Esophagus muscularis mucosa (tissue), 4 donors: ENCODE measurements around the gene NT5C1A. TPM values are rescaled to one million over a fixed set of nuclear protein-coding genes. Genes with fewer than 3 reads are reported as not detected.

Experiments
- DNase-seq: peaks from one replicate; pipeline ENCODE4 v3.0.0-alpha.2; 2017; ENCODE audit errors: extremely low spot score
- H3K27ac ChIP-seq, 4 donors: fragments of 200-600 bp; sonication (generic); replicated peaks in 1 of 4; 1 replicate in 3 of 4; 2 replicates in 1 of 4; pipeline ENCODE4 v1.5.1; 2016 to 2019; ENCODE audit warnings: mild to moderate bottlenecking in 1 of 4
- H3K27me3 ChIP-seq, 4 donors: fragments of 200-600 bp; sonication (generic); one replicate each; pipeline versions ENCODE4 v1.5.1 to v1.6.0; 2016 to 2019
- H3K36me3 ChIP-seq, 4 donors: fragments of 200-600 bp; sonication (generic); one replicate each; pipeline ENCODE4 v1.5.1; 2016 to 2019
- H3K4me1 ChIP-seq, 4 donors: fragments of 200-600 bp; sonication (generic); one replicate each; pipeline ENCODE4 v1.5.1; 2016 to 2019
- H3K4me3 ChIP-seq, 4 donors: fragments of 200-600 bp; sonication (generic); 1 replicate in 2 of 4; 2 replicates in 2 of 4; pipeline ENCODE4 v1.5.1; 2016 to 2019; ENCODE audit warnings: mild to moderate bottlenecking in 4 of 4, moderate library complexity in 1 of 4
- H3K9me3 ChIP-seq, 4 donors: fragments of 200-600 bp; sonication (generic); 1 replicate in 3 of 4; 2 replicates in 1 of 4; pipeline ENCODE4 v1.5.1; 2016 to 2019
- EP300 ChIP-seq: sonication (generic); formaldehyde crosslinking; IDR thresholded peaks from one replicate; pipeline ENCODE4 v1.6.1; 2017; ENCODE audit warnings: antibody characterized with exemption
- POLR2A ChIP-seq: fragments of 450-650 bp; IDR thresholded peaks from one replicate; pipeline ENCODE4 v1.6.1; 2017; ENCODE audit warnings: antibody characterized with exemption, moderate library complexity, mild to moderate bottlenecking, low read depth
- POLR2AphosphoS5 ChIP-seq, 2 donors: sonication (generic); formaldehyde crosslinking; IDR thresholded peaks; one replicate each; pipeline ENCODE4 v1.6.1; 2017; ENCODE audit warnings: antibody characterized with exemption in 2 of 2
- WGBS: methylation state at CpG from one replicate; pipeline ENCODE4 v1.1.5; 2018; 5-methylcytosine and 5-hydroxymethylcytosine counted together
- intact Hi-C: fragments of 100-400 bp; cut with DNase I; formaldehyde crosslinking; loops from one replicate; pipeline ENCODE4 v1.15.1; 2023
- total RNA-seq, 4 donors: library from RNA; depleted of rRNA; stranded (reverse); fragments of >200 nt; gene quantifications; one replicate each; pipeline versions ENCODE4 v1.1.0 to v1.2.1, GENCODE V29; 2016
- TF ChIP-seq, protein P1 (sequence below), 3 experiments: fragments of 200-600 bp in 2 of 3; fragments of 450-650 bp in 1 of 3; sonication (generic) in 2 of 3; IDR thresholded peaks; one replicate each; pipeline ENCODE4 v1.5.1; 2017 to 2019; ENCODE audit warnings: antibody characterized with exemption in 3 of 3, mild to moderate bottlenecking in 2 of 3, moderate library complexity in 1 of 3

NT5C1A gene
- total RNA-seq, 4 donors from 2014 or later: 0.26 TPM; not detected in 3

- intact Hi-C loops: no loop called here
- Histone ChIP-seq H3K27me3 (no peaks in the 10 kb centered on the region), H3K27ac (no peak overlapping the region), H3K36me3 (peaks cover 0 to 5% (median under 1%) of the 10 kb centered on the region in 4 donors), H3K4me3 (no peak overlapping the region), H3K4me1 (peaks cover 16 to 32% (median 29%) of the 10 kb centered on the region in 4 donors), H3K9me3 (no peaks in the 10 kb centered on the region)
- DNase-seq: no peak
- 96% methylated on average over 3 of the region's 3 CpGs for WGBS
- TF ChIP-seq EP300 (no peak), POLR2AphosphoS5 (IDR thresholded peaks at IDR 0.05) (no peak), POLR2A (no peak)
- TF ChIP-seq, protein P1, sequence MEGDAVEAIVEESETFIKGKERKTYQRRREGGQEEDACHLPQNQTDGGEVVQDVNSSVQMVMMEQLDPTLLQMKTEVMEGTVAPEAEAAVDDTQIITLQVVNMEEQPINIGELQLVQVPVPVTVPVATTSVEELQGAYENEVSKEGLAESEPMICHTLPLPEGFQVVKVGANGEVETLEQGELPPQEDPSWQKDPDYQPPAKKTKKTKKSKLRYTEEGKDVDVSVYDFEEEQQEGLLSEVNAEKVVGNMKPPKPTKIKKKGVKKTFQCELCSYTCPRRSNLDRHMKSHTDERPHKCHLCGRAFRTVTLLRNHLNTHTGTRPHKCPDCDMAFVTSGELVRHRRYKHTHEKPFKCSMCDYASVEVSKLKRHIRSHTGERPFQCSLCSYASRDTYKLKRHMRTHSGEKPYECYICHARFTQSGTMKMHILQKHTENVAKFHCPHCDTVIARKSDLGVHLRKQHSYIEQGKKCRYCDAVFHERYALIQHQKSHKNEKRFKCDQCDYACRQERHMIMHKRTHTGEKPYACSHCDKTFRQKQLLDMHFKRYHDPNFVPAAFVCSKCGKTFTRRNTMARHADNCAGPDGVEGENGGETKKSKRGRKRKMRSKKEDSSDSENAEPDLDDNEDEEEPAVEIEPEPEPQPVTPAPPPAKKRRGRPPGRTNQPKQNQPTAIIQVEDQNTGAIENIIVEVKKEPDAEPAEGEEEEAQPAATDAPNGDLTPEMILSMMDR (IDR thresholded peaks at IDR 0.05): no peak
These were observed 49.5 kb downstream of the NT5C1A start for GRCh38 chr1:39622427-39622826.

DNA sequence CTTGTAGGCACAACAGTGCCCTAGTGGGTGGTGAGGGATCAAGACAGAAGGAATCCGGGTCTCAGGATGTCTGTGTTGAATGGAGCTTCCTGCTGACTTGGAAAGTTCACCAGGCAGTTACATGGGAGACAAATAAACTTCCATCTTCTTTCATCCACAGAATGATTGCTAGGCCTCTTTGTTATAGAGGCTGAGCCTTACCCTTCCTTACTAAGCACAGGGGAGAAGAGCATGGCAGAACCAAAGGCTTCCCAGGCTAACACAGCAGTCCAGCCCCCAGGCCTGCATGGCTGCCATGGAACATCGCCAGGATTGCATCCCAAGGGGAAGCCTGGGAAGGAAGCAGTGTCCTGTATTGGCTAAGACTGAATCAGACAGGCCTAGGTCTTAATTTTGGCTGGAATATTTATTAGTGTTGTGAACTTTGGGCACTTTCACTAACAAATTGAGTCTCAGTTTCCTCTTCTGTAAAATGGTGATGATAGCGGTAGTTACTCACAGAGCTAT is 51.2 kb downstream of the NT5C1A start:
- no peaks in the 10 kb centered on the region for H3K27me3 ChIP-seq
- intact Hi-C loops: no loop called here
- no peak overlapping the region for H3K27ac ChIP-seq
- no peaks in the 10 kb centered on the region for H3K36me3 ChIP-seq
- no peak for DNase-seq
- no peaks in the 10 kb centered on the region for H3K9me3 ChIP-seq
- 90% methylated on average over 3 of the region's 3 CpGs for WGBS
- TF ChIP-seq, protein P1 (IDR thresholded peaks at IDR 0.05): no peak
- peaks cover 5 to 22% (median 17%) of the 10 kb centered on the region in 4 donors for H3K4me1 ChIP-seq
- no peak overlapping the region for H3K4me3 ChIP-seq

DNA sequence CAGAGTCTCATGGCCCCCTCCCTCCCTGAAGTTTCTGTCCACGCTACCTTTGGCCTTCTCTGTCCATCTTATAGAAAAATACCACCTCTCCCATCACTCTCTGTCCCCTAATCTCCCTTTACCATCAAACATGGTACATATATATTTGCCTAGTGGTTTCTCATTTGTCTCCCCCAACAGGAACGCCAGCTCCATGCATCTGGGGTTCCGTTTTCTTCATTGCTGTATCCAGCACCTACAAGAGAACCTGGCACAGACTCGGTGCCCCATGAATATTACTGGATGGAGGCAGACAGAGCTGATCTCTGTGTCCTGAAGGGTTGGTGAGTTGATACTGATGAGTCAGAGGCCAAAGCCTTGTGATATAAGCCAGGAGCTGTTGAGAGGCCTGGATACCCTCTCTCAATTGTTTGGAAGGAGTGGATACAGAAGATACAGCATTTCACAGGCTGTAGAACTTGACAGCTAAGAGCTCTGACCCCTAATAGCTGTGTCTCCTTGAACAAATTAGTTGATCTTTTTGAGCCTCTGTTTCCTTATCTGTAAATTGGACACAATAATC is 54.3 kb downstream of the NT5C1A start:
- no peak for DNase-seq
- no peaks in the 10 kb centered on the region for H3K4me1 ChIP-seq
- TF ChIP-seq, protein P1 (IDR thresholded peaks at IDR 0.05): no peak
- TF ChIP-seq POLR2AphosphoS5 (IDR thresholded peaks at IDR 0.05) (no peak), POLR2A (no peak)
- 88% methylated on average over 4 of the region's 4 CpGs for WGBS
- H3K36me3 ChIP-seq: no peaks in the 10 kb centered on the region
- H3K27ac ChIP-seq: no peak overlapping the region
- no peaks in the 10 kb centered on the region for H3K27me3 ChIP-seq
- H3K9me3 ChIP-seq: no peaks in the 10 kb centered on the region
- no peak overlapping the region for H3K4me3 ChIP-seq
- intact Hi-C loops: no loop called here

GRCh38 chr1:39615086-39615673 is 56.7 kb downstream of the NT5C1A start:
- 78% methylated on average over 8 of the region's 8 CpGs for WGBS
- Histone ChIP-seq H3K4me1 (peaks cover 0 to under 1% (median 0%) of the 10 kb centered on the region in 4 donors), H3K9me3 (no peaks in the 10 kb centered on the region), H3K36me3 (peaks cover 0 to 3% (median 0%) of the 10 kb centered on the region in 4 donors), H3K4me3 (no peak overlapping the region), H3K27me3 (peaks cover 0 to 3% (median 0%) of the 10 kb centered on the region in 4 donors), H3K27ac (no peak overlapping the region)
- TF ChIP-seq, protein P1 (IDR thresholded peaks at IDR 0.05): no peak
- TF ChIP-seq POLR2AphosphoS5 (IDR thresholded peaks at IDR 0.05) (no peak), POLR2A (no peak), EP300 (no peak)
- intact Hi-C loops: no loop called here
- no peak for DNase-seq

DNA sequence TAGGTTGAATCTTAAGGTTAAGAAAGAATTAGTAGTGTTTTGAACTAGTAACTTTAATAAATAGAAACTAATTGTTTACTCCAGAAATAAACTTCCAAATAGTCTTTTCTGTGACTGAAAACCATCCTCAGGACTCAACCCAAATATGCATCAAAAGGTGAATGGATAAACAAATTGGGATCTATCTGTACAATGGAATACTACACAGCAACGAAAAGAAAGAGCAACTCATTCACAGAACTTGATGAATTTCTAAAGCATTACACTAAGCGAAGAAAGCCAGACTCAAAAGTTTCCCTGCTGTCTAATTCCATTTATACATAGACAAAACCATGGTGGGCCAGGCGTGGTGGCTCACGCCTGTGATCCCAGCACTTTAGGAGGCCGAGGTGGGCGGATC is 57.4 kb downstream of the NT5C1A start:
- no peak overlapping the region for H3K4me3 ChIP-seq
- TF ChIP-seq POLR2A (no peak), EP300 (no peak), POLR2AphosphoS5 (IDR thresholded peaks at IDR 0.05) (no peak)
- TF ChIP-seq, protein P1 (IDR thresholded peaks at IDR 0.05): no peak
- WGBS: 93% methylated on average over 6 of the region's 6 CpGs
- H3K27me3 ChIP-seq: peaks cover 0 to 10% (median 0%) of the 10 kb centered on the region in 4 donors
- H3K4me1 ChIP-seq: peaks cover 0 to 7% (median 4%) of the 10 kb centered on the region in 4 donors
- intact Hi-C loops: no loop called here
- peaks cover 0 to 3% (median 0%) of the 10 kb centered on the region in 4 donors for H3K36me3 ChIP-seq
- no peak for DNase-seq
- no peaks in the 10 kb centered on the region for H3K9me3 ChIP-seq
- no peak overlapping the region for H3K27ac ChIP-seq
